Measurements from ENCODE around the gene PAPPA.

The PAPPA gene

GRCh38 chr9:116233160-116233530 is 79.6 kb downstream of the PAPPA start:
- DNase-seq = no peak

GRCh38 chr9:116234081-116234480 is 80.5 kb downstream of the PAPPA start:
- no peak for DNase-seq

GRCh38 chr9:116236979-116237378 is 83.4 kb downstream of the PAPPA start:
- no peak for DNase-seq

GRCh38 chr9:116237456-116237855 is 83.9 kb downstream of the PAPPA start:
- no peak for DNase-seq

GRCh38 chr9:116238225-116238624 is 84.6 kb downstream of the PAPPA start:
- no peak for DNase-seq

- DNase-seq = no peak
Measured at GRCh38 chr9:116238776-116239340, 85.3 kb downstream of the PAPPA start.

- DNase-seq = no peak
Measured at GRCh38 chr9:116243708-116244107, 90.1 kb downstream of the PAPPA start.

- DNase-seq = no peak
Measured at GRCh38 chr9:116247284-116247683, 93.7 kb downstream of the PAPPA start.

GRCh38 chr9:116247791-116248374 is 94.3 kb downstream of the PAPPA start:
- DNase-seq = no peak

- DNase-seq = no peak
Measured at GRCh38 chr9:116250891-116251290, 97.3 kb downstream of the PAPPA start.

- no peak for DNase-seq
Measured at GRCh38 chr9:116251366-116251765, 97.8 kb downstream of the PAPPA start.

- no peak for DNase-seq
Measured at GRCh38 chr9:116260531-116260930, 106.9 kb downstream of the PAPPA start.

GRCh38 chr9:116262448-116262847 is 108.9 kb downstream of the PAPPA start:
- no peak for DNase-seq

GRCh38 chr9:116264361-116264760 is 110.8 kb downstream of the PAPPA start:
- DNase-seq = no peak

GRCh38 chr9:116267021-116267420 is 113.4 kb downstream of the PAPPA start:
- DNase-seq = no peak

- DNase-seq = no peak
Measured at GRCh38 chr9:116269250-116269649, 115.7 kb downstream of the PAPPA start.

- DNase-seq = no peak
Measured at GRCh38 chr9:116270546-116270945, 117.0 kb downstream of the PAPPA start.

- no peak for DNase-seq
Measured at GRCh38 chr9:116271340-116271739, 117.7 kb downstream of the PAPPA start.

GRCh38 chr9:116271991-116272390 is 118.4 kb downstream of the PAPPA start:
- DNase-seq = no peak

- no peak for DNase-seq
Measured at GRCh38 chr9:116274293-116274692, 120.7 kb downstream of the PAPPA start.

- no peak for DNase-seq
Measured at GRCh38 chr9:116275418-116276195, 122.0 kb downstream of the PAPPA start.

- no peak for DNase-seq
Measured at GRCh38 chr9:116276196-116276493, 122.6 kb downstream of the PAPPA start.

GRCh38 chr9:116276651-116277121 is 123.1 kb downstream of the PAPPA start:
- no peak for DNase-seq

GRCh38 chr9:116278326-116278725 is 124.7 kb downstream of the PAPPA start:
- DNase-seq = no peak

GRCh38 chr9:116279230-116279629 is 125.6 kb downstream of the PAPPA start:
- no peak for DNase-seq
